ENCODE measurements around the gene LYRM4.

LYRM4 gene

DNA sequence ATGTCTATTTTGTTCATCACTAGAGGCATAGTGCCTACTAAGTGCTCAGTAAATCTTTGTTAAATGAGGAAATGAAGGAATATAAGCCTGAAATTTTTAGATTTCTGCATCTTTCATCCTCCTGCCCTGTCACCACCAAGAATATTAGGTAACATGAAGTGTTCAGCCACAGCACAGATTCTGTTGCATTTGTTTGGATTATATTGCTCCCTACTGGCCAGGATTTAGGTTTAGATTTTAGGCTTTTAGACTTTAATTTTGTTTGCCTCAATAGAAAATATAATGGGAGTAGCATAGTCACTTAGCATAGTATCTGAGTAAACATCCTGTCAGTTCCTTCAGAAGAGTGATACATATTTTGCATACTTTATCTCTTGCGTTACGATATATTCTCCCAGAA lies 14.7 kb upstream of the LYRM4 start:
- no peaks in the 10 kb centered on the region for H3K36me3 Mint-ChIP-seq (ENCODE audit: insufficient read depth)
- H3K27ac Mint-ChIP-seq, result no peak overlapping the region

DNA sequence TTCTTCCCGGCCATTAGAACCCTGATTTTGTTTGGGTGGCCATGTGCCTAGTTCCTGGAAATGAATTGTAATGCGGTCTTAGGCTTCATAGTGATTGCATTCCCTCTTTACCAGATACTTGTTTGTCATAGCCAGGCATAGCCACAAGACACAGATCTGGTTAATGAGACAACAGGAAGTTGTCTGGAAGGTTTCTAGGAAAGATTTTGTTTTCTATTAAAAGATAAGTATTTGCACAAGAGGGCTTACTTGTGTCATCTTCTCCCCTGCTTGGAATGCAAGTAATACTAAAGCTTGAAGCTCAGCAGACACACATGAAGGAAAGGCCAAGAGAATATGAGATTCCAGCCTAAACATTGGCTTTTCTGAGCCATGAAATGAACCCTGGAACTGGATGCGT lies 13.5 kb upstream of the LYRM4 start:
- DNase-seq (no peak), ATAC-seq (replicated peaks) (no peak)
- no peaks in the 10 kb centered on the region for H3K27me3 Mint-ChIP-seq
- H3K4me3 Mint-ChIP-seq, result no peak overlapping the region
- no peaks in the 10 kb centered on the region for H3K36me3 Mint-ChIP-seq (ENCODE audit: insufficient read depth)
- H3K9me3 Mint-ChIP-seq, result no peaks in the 10 kb centered on the region
- peaks cover 13 to 25% of the 10 kb centered on the region in 2 donors for H3K4me1 Mint-ChIP-seq (ENCODE audit: low read depth in 2 of 2)
- no peak overlapping the region for H3K27ac Mint-ChIP-seq

More for the DNA sequence above, 14.7 kb upstream of the LYRM4 start:
- ATAC-seq (replicated peaks), result no peak
- DNase-seq, result no peak
- Mint-ChIP-seq H3K9me3 (no peaks in the 10 kb centered on the region), H3K4me3 (no peak overlapping the region), H3K27me3 (no peaks in the 10 kb centered on the region), H3K4me1 (ENCODE audit: low read depth in 2 of 2) (peaks cover 19 to 31% of the 10 kb centered on the region in 2 donors)

DNA sequence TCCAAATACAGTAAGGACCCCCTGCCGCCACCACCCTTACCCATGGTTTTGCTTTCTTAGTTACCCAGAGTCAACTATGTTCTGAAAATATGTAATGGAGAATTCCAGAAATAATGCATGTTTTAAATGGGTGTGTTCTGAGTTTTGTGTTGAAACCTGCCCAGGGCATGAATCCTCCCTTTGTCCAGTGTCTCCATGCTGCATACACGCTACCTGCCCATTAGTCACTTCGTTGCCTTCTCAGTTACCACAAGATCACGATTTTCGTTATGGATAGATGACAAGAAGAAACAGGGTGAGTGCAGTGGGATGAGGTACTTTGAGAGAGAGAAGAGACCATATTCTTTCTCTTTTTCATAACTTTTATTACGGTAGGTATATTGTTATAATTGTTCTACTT lies 11.2 kb upstream of the LYRM4 start:
- ATAC-seq (replicated peaks) (no peak), DNase-seq (no peak)
- H3K27me3 Mint-ChIP-seq, result no peaks in the 10 kb centered on the region
- no peaks in the 10 kb centered on the region for H3K9me3 Mint-ChIP-seq
- H3K4me1 Mint-ChIP-seq (ENCODE audit: low read depth in 2 of 2), result peaks cover 9 to 16% of the 10 kb centered on the region in 2 donors
- no peak overlapping the region for H3K27ac Mint-ChIP-seq
- no peak overlapping the region for H3K4me3 Mint-ChIP-seq
- H3K36me3 Mint-ChIP-seq (ENCODE audit: insufficient read depth), result no peaks in the 10 kb centered on the region

DNA sequence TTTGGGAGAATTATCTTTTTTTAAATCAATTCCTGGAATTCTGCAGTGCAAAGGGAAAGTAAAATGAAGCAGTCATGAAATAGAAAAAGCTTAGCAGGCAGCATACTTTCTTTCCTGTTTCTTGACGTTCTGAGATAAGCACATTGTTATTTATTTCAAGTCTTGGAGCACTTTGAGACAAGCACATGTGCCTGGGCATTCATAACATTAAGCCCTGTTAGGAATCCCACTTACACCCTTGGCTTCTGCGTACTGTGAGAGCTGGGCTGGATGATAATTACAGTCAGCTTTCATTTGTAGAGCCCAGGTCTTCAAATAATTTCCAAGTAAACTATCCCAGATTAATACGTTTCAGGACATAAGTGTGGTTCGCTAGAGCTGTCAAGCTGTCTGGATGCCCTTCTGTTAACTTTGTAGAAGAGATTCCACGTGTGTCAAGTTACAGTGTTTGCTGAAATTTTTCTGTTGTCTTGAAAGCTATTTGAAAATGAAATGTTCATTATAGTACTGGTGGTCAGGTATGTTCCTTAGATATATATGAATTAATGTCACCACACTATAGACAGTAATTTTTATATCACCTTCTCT lies 9.4 kb upstream of the LYRM4 start:
- H3K4me1 Mint-ChIP-seq (ENCODE audit: low read depth in 2 of 2), result peaks cover 9 to 20% of the 10 kb centered on the region in 2 donors
- H3K27me3 Mint-ChIP-seq, result no peaks in the 10 kb centered on the region

DNA sequence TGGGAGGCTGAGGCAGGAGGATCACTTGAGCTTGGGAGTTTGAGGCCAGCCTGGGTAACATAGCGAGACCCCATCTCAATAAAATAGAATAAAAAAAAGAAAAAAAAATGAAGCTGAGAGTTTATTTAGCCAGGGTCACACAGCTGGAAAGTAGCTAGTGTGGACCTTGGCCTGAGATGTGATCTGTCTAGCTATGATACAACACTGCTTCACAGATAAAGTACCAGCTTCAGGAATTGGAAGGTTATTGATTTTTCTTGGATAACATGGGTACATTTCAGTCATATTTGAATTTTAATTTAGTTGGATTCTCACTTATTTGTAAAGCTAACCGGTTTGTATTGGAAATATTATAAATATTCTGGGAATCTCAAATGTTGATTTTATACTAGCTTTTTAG lies 5.7 kb upstream of the LYRM4 start:
- no peaks in the 10 kb centered on the region for H3K9me3 Mint-ChIP-seq
- H3K4me1 Mint-ChIP-seq (ENCODE audit: low read depth in 2 of 2), result peaks cover 2 to 16% of the 10 kb centered on the region in 2 donors
- peaks cover 12% of the 10 kb centered on the region for H3K36me3 Mint-ChIP-seq (ENCODE audit: insufficient read depth)
- DNase-seq (no peak), ATAC-seq (replicated peaks) (no peak)
- H3K27me3 Mint-ChIP-seq, result no peaks in the 10 kb centered on the region
- no peak overlapping the region for H3K27ac Mint-ChIP-seq
- no peak overlapping the region for H3K4me3 Mint-ChIP-seq

More for the DNA sequence above, 9.4 kb upstream of the LYRM4 start:
- no peaks in the 10 kb centered on the region for H3K9me3 Mint-ChIP-seq
- H3K36me3 Mint-ChIP-seq (ENCODE audit: insufficient read depth), result peaks cover 2% of the 10 kb centered on the region
- ATAC-seq (replicated peaks), result no peak
- H3K4me3 Mint-ChIP-seq, result no peak overlapping the region
- no peak for DNase-seq
- H3K27ac Mint-ChIP-seq, result no peak overlapping the region

DNA sequence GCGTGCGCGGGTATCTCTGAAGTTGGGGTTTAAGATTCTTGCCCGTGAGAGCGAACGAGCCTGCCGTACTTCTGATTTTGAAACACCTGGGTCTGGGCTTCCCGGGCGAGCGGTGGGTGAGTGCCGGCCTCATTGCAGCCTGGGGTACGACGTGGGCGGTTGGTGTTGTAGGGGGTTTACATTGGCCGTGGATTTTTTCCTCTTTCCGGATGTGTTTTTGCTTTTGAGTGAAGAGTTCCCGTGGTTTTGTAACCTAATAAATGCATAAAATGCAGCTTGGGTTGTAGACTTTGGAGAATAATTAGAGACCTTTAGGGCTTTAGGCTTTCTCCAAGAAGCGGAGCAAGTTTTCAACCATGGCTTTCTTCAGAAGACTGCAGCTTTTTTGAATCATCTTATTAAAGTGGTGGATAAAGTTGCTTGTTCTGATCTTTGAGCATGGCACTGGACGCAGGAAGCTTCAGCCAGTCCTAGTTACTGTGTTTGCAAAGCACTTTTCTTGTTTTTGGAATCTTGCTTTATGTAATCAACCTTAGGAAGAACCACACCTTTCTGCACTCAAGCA lies 877 bp upstream of the LYRM4 start:
- no peaks in the 10 kb centered on the region for H3K27me3 Mint-ChIP-seq
- no peaks in the 10 kb centered on the region for H3K9me3 Mint-ChIP-seq
- peaks cover 17 to 26% of the 10 kb centered on the region in 2 donors for H3K4me1 Mint-ChIP-seq (ENCODE audit: low read depth in 2 of 2)
- DNase-seq (no peak), ATAC-seq (replicated peaks) (no peak)
- H3K36me3 Mint-ChIP-seq (ENCODE audit: insufficient read depth), result peaks cover 28% of the 10 kb centered on the region
- peak overlapping the region; percentile 99 to 100 for H3K27ac Mint-ChIP-seq
- peak overlapping the region; percentile 89 to 97 for H3K4me3 Mint-ChIP-seq

DNA sequence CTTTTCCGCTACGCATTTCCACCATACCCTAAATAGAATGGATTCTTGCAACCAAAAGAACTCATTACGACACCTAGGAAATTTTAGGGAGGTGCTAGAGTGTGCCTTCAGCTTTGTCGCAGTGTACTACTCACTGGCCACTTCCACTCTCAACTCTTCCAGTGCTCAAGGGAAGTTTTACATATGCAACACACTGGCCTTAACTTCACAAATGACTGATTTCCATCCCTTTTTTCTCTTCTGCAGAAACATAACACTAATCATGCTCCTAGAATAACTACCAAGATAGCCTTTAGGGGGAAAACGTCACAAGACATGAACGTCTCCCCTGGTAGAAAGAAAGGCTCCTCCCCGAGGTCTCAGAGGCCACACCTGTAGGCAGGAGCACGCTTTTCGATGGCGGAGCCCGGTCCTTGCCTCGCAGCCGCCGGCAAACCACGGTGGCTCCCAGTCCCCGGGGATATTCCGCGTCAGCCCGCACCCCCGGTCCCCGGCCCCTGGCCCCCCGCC lies 584 bp downstream of the LYRM4 start:
- H3K27me3 Mint-ChIP-seq, result no peaks in the 10 kb centered on the region
- H3K9me3 Mint-ChIP-seq, result no peaks in the 10 kb centered on the region
- peaks cover 17 to 22% of the 10 kb centered on the region in 2 donors for H3K4me1 Mint-ChIP-seq (ENCODE audit: low read depth in 2 of 2)
- peak overlapping the region; percentile 99 to 100 for H3K27ac Mint-ChIP-seq
- H3K4me3 Mint-ChIP-seq, result peak overlapping the region; percentile 89 to 97
- peaks cover 26% of the 10 kb centered on the region for H3K36me3 Mint-ChIP-seq (ENCODE audit: insufficient read depth)
- peak; percentile 70 for ATAC-seq (replicated peaks)
- DNase-seq, result peak; percentile 71 to 76 (median 73)

DNA sequence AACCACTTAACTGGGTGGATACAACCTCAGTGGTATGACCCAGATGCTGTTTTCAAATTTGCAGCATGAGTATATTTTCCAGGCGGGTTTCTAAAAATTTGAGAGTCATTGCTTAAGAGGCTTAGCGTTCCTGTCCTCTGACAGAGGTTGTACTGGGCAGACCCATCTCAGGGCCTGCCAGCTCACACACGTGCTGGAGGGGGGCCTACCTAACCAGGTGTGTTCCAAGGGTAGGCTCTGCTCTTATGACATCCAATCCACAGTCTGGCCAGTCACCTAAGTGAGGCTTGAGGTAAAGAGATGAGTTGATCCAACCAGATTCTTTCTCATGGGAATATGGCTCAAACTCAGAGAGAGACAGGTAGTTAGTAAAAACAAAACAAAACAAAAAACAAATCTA lies 1.3 kb downstream of the LYRM4 start:
- Mint-ChIP-seq H3K4me3 (peak overlapping the region; percentile 89 to 97), H3K27ac (peak overlapping the region; percentile 99 to 100), H3K36me3 (ENCODE audit: insufficient read depth) (peaks cover 26% of the 10 kb centered on the region), H3K9me3 (no peaks in the 10 kb centered on the region), H3K4me1 (ENCODE audit: low read depth in 2 of 2) (peaks cover 17 to 22% of the 10 kb centered on the region in 2 donors), H3K27me3 (no peaks in the 10 kb centered on the region)
- no peak for DNase-seq
- no peak for ATAC-seq (replicated peaks)

DNA sequence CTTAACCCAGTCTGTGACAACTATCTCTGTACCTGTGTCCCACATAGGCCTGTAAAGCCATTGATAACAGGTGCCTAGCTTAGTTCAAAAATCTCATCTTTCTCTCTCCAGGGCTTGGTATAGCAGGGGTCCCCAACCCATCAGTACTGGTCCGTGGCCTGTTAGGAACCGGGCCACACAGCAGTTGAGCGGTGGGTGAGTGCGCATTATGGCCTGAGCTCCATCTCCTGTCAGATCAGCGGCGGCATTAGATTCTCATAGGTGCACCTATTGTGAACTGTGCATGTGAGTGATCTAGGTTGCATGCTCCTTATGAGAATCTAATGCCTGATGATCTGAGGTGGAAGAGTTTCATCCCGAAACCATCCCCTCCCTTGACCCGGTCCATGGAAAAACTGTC lies 3.4 kb downstream of the LYRM4 start:
- no peak overlapping the region for H3K4me3 Mint-ChIP-seq
- peaks cover 24% of the 10 kb centered on the region for H3K36me3 Mint-ChIP-seq (ENCODE audit: insufficient read depth)
- H3K27me3 Mint-ChIP-seq, result no peaks in the 10 kb centered on the region
- ATAC-seq (replicated peaks), result no peak
- no peak overlapping the region for H3K27ac Mint-ChIP-seq
- peaks cover 17 to 22% of the 10 kb centered on the region in 2 donors for H3K4me1 Mint-ChIP-seq (ENCODE audit: low read depth in 2 of 2)
- H3K9me3 Mint-ChIP-seq, result no peaks in the 10 kb centered on the region
- no peak for DNase-seq

DNA sequence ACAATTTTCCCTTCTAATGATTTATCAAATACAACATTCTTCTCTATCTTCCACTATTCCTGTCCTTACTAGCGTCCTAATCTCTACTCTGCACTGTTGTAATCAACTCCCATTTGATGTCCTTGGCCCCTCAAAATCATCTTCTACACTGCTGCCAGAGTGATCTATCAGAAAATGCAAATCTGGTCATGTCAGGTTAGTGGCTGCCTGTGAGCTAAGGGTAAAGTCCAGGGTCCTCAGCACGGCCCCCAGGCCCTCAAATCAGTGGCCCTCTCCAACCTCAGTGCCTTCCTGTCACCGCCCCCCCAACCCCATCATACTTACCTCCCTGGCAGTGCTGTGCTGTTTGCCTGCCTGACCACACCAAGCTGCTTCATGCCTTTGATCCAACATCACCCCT lies 3.8 kb downstream of the LYRM4 start:
- Mint-ChIP-seq H3K27me3 (no peaks in the 10 kb centered on the region), H3K36me3 (ENCODE audit: insufficient read depth) (peaks cover 19% of the 10 kb centered on the region), H3K4me3 (no peak overlapping the region), H3K27ac (no peak overlapping the region), H3K4me1 (ENCODE audit: low read depth in 2 of 2) (peaks cover 17 to 21% of the 10 kb centered on the region in 2 donors), H3K9me3 (no peaks in the 10 kb centered on the region)
- ATAC-seq (replicated peaks) (no peak), DNase-seq (no peak)

DNA sequence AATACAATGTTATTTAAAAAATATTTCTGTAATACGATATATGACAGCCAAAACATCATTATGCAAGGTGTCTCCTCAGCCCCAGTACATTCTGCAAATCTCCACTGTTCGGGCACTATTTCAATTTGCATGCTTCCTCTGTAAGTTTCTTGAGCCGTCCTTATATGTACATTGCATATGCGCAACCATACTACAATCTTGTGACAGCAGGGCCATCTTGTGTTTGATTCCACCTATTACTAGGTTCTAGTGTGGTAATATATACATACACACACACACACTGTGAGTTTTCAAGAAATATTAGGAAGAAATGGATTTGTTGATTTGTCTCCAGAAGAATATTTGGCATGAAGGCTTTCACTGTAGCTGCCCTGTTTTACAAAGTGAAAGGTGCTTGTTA lies 9.8 kb downstream of the LYRM4 start:
- Mint-ChIP-seq H3K9me3 (no peaks in the 10 kb centered on the region), H3K4me1 (ENCODE audit: low read depth in 2 of 2) (peaks cover 2 to 6% of the 10 kb centered on the region in 2 donors), H3K36me3 (ENCODE audit: insufficient read depth) (no peaks in the 10 kb centered on the region), H3K27me3 (no peaks in the 10 kb centered on the region), H3K27ac (no peak overlapping the region), H3K4me3 (no peak overlapping the region)
- ATAC-seq (replicated peaks) (no peak), DNase-seq (no peak)

DNA sequence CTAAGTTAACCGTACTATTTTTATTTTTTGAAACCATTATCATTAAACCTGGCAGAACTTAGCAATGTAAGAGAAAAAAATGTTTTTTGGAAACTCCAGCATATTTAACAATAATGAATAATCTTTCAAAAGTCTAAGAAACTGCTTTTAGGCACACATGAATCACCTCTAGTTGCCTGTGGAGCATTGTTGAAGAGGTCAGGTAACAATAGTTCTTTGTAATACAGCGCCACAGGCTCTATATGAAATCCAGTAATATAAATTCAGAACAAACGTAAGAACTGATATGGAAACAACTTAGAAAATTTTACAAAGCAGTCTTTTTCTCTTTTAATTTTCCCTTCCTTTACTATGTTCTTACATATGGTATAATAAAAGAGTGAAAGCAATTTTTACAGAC lies 10.3 kb downstream of the LYRM4 start:
- Mint-ChIP-seq H3K27me3 (no peaks in the 10 kb centered on the region), H3K4me1 (ENCODE audit: low read depth in 2 of 2) (peaks cover 4 to 6% of the 10 kb centered on the region in 2 donors), H3K36me3 (ENCODE audit: insufficient read depth) (no peaks in the 10 kb centered on the region), H3K27ac (no peak overlapping the region), H3K9me3 (no peaks in the 10 kb centered on the region), H3K4me3 (no peak overlapping the region)
- no peak for ATAC-seq (replicated peaks)
- DNase-seq, result no peak

DNA sequence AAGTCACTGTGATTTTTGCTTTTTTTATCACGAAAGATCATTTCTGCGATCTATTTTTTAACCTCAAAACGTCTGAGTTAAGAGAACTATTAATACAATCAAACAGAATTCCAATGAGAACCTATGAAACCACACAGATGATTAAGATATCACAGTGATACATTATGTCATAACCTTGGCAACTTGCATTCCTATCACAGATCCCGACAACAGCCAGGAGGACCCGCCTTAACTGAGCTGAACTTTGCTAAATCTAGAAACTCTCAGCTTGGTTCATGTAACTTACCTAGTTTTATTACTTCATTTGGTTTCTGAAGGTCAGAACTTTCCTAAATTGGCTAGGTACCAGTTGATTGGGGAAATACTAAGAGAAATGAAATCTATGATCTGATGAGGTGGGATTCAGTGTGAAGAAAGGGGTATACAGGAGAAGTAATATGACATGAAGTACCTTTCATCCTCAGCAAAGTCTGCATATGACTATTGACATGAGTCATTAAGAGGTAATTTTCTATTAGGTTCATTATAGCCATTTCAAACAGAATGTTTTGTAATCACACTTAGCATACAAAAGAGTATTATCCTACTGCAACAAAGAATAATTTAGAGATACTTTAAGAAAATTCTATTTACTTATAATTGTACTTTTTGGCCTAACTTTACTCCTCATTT lies 11.2 kb downstream of the LYRM4 start:
- no peak overlapping the region for H3K27ac Mint-ChIP-seq
- H3K36me3 Mint-ChIP-seq (ENCODE audit: insufficient read depth), result no peaks in the 10 kb centered on the region
- no peak overlapping the region for H3K4me3 Mint-ChIP-seq

More for the DNA sequence above, 11.2 kb downstream of the LYRM4 start:
- no peaks in the 10 kb centered on the region for H3K9me3 Mint-ChIP-seq
- H3K4me1 Mint-ChIP-seq (ENCODE audit: low read depth in 2 of 2), result peaks cover 4 to 6% of the 10 kb centered on the region in 2 donors
- no peak for DNase-seq
- H3K27me3 Mint-ChIP-seq, result no peaks in the 10 kb centered on the region
- no peak for ATAC-seq (replicated peaks)

Measured in effector memory CD8-positive, alpha-beta T cell (primary cell).